ENCODE data around the gene PTPRN2. TPM values are rescaled to one million over a fixed set of nuclear protein-coding genes. Genes with fewer than 3 reads are reported as not detected.
"Not testable (repeated sequence)": the region's sequence is repeated elsewhere in the genome, so short reads cannot be mapped to it uniquely, and the experiment has no call there.

Gene PTPRN2
- total and polyA plus RNA-seq, 8 donors = 4.9 to 136 (median 46.8) TPM

- TF ChIP-seq EP300 (IDR thresholded peaks at IDR 0.05) = no peak
- no peak for TF ChIP-seq POLR2A (IDR thresholded peaks at IDR 0.05)
- no peak for TF ChIP-seq POLR2AphosphoS5 (IDR thresholded peaks at IDR 0.05)
- TF ChIP-seq CTCF (IDR thresholded peaks at IDR 0.05) = no peak
- Histone ChIP-seq H3K27ac (no peak overlapping the region), H3K9me3 (no peaks in the 10 kb centered on the region), H3K4me1 (peaks cover 0 to 3% (median 0%) of the 10 kb centered on the region in 4 donors), H3K4me3 (no peak overlapping the region), H3K27me3 (peaks cover 0 to 6% (median 0%) of the 10 kb centered on the region in 3 donors), H3K36me3 (no peaks in the 10 kb centered on the region)
- WGBS, 5 donors = 64 to 84% (median 81%) methylated on average over 1 of the region's 1 CpG
- intact Hi-C loops (cut with DNase I; ENCODE audit: low total_unique reads) = no loop called here
- no peak for DNase-seq
Observed at GRCh38 chr7:158048569-158048968, 539.1 kb downstream of the PTPRN2 start.

- no peaks in the 10 kb centered on the region for H3K9me3 ChIP-seq
- H3K27ac ChIP-seq = no peak overlapping the region
- no peak overlapping the region for H3K4me3 ChIP-seq
- no peaks in the 10 kb centered on the region for H3K36me3 ChIP-seq
- no peak for DNase-seq
- H3K4me1 ChIP-seq = peaks cover 0 to 4% (median 0%) of the 10 kb centered on the region in 4 donors
- intact Hi-C loops (cut with DNase I; ENCODE audit: low total_unique reads) = no loop called here
- whole genome bisulfite sequencing, 5 donors = 85 to 95% (median 89%) methylated on average over 13 to 14 of the region's 14 CpGs
- H3K27me3 ChIP-seq = peaks cover 0 to 2% (median 0%) of the 10 kb centered on the region in 3 donors
- TF ChIP-seq POLR2A (IDR thresholded peaks at IDR 0.05) = no peak
- TF ChIP-seq CTCF (IDR thresholded peaks at IDR 0.05) = no peak
- TF ChIP-seq POLR2AphosphoS5 (IDR thresholded peaks at IDR 0.05) = no peak
- TF ChIP-seq EP300 (IDR thresholded peaks at IDR 0.05) = no peak
Observed at GRCh38 chr7:158047391-158048059, 540.1 kb downstream of the PTPRN2 start.

- intact Hi-C loops (cut with DNase I; ENCODE audit: low total_unique reads); H3K4me1 ChIP-seq: not testable (repeated sequence)
Observed at GRCh38 chr7:158046246-158046645, 541.4 kb downstream of the PTPRN2 start.

GRCh38 chr7:158044482-158044823 lies 543.2 kb downstream of the PTPRN2 start:
- WGBS, 5 donors = 60 to 78% (median 64%) methylated on average over 6 of the region's 6 CpGs
- peaks cover 0 to 4% (median 0%) of the 10 kb centered on the region in 4 donors for H3K4me1 ChIP-seq
- H3K9me3 ChIP-seq = peaks cover 0 to 10% (median 7%) of the 10 kb centered on the region in 4 donors
- TF ChIP-seq POLR2A (IDR thresholded peaks at IDR 0.05) (no peak), EP300 (IDR thresholded peaks at IDR 0.05) (no peak), CTCF (IDR thresholded peaks at IDR 0.05) (no peak), POLR2AphosphoS5 (IDR thresholded peaks at IDR 0.05) (no peak)
- DNase-seq = no peak
- no peak overlapping the region for H3K4me3 ChIP-seq
- H3K27me3 ChIP-seq = no peaks in the 10 kb centered on the region
- H3K36me3 ChIP-seq = no peaks in the 10 kb centered on the region
- intact Hi-C loops (cut with DNase I; ENCODE audit: low total_unique reads) = no loop called here
- H3K27ac ChIP-seq = no peak overlapping the region

More at GRCh38 chr7:158046246-158046645, 541.4 kb downstream of the PTPRN2 start:
- not testable (repeated sequence) for H3K27ac ChIP-seq, H3K4me3 ChIP-seq, H3K27me3 ChIP-seq, H3K9me3 ChIP-seq, DNase-seq, H3K36me3 ChIP-seq
- WGBS, 5 donors = 82 to 93% (median 90%) methylated on average over 12 of the region's 12 CpGs
